PFSK-1 (cell line): ENCODE results near the gene SCAF1.

Source experiments
- POLR2AphosphoS5 ChIP-seq: IDR thresholded peaks from 2 replicates; pipeline ENCODE4 v1.6.1; 2012; ENCODE audit warnings: low read depth, mild to moderate bottlenecking, control low read depth, low read length, moderate library complexity
- REST ChIP-seq, 2 experiments: IDR thresholded peaks; 2 replicates each; pipeline versions ENCODE4 v1.6.1 to v1.8.0; 2011 to 2012; ENCODE audit warnings: low read depth in 2 of 2, low read length in 2 of 2, control low read depth in 1 of 2, inconsistent platforms in 1 of 2, mild to moderate bottlenecking in 1 of 2, moderate library complexity in 1 of 2; ENCODE audit not compliant: insufficient read depth in 1 of 2
- TAF1 ChIP-seq: IDR thresholded peaks from 2 replicates; pipeline ENCODE4 v1.6.1; 2012; ENCODE audit warnings: low read length, control low read depth, borderline replicate concordance; ENCODE audit not compliant: insufficient read depth

- TF ChIP-seq TAF1, result no peak; the same call in 1 of the 2 replicates
- no peak for TF ChIP-seq POLR2AphosphoS5
- TF ChIP-seq REST (IDR thresholded peaks at IDR 0.05; ENCODE audit: insufficient read depth in 1 of 2, low read depth in 2 of 2, low read length in 2 of 2), result no peak
Measured at GRCh38 chr19:49639401-49640112, 2.5 kb upstream of the SCAF1 start.
